ENCODE measurements around the gene CNDP2. TPM values are rescaled to one million over a fixed set of nuclear protein-coding genes. Genes with fewer than 3 reads are reported as not detected.
A peak's percentile ranks its signal among the peaks of the same experiment; 100 is the strongest.

Gene CNDP2
- total and polyA plus RNA-seq, 2 donors (not counting 1 experiment from before 2014, with no cell fraction given) = 121 to 182 TPM

DNA sequence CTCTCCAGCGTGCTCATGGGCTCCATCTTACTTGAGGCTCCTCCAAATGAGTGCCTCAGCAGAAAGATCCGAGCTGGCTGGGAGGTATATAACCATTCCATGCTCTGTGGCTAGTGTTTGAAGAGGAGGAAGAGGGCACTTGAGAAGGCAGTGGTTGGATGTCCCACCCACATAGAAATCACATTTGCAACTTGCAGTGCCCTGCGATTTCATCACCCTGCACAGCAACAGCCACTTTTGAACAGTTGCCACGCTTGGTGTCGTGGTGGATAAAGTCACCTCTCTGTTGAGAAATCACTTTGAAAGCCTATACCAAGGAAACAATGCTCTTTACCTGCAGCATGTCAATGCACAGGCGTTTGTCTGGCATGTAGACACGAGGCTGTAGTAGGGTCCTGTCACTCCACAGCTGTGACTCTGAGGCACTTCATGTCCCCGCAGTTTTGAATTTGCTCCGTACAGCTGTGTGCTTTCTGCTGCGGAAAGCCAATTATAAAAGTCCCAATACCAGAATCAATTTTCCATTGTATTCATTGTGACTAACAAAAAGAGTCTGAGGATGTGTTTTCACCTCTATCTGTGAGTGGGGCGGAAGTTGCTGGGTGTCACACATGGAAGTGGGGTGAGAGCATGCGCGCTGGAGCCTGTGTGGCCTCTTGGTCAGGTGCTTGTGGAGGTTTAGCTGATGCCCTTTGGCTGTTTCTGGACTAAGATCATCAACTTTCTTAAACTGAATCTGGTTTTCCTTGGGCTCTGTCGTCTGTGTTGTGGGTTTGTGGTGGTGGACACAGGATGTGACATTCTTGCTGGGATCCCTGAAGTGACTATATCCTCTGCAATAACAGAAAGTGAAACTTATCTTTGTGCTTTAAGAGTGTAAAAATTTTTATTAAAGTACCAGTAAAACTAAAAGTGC is 2.8 kb downstream of the CNDP2 start:
- H3K27me3 ChIP-seq (replicated peaks in 1 of 4; ENCODE audit: control extremely low read depth in 1 of 4, control insufficient read depth in 3 of 4, insufficient read depth in 4 of 4, low read length in 3 of 4) = no peaks in the 10 kb centered on the region
- H3K79me2 ChIP-seq (ENCODE audit: control insufficient read depth, insufficient read depth, low read length) = peaks cover 42% of the 10 kb centered on the region
- H3K9me3 ChIP-seq (ENCODE audit: control extremely low read depth in 1 of 3, control insufficient read depth in 2 of 3, insufficient read depth in 1 of 3, low read length in 2 of 3) = no peaks in the 10 kb centered on the region
- peak overlapping the region; percentile 41 to 72 (median 58) for H3K4me3 ChIP-seq (ENCODE audit: control extremely low read depth in 1 of 5, extremely low read depth in 1 of 5, insufficient read depth in 1 of 5, low read depth in 2 of 5, low read length in 4 of 5)
- peaks cover 0 to 31% of the 10 kb centered on the region in 2 experiments for H3K36me3 ChIP-seq (replicated peaks in 1 of 2; ENCODE audit: control extremely low read depth in 1 of 2, control insufficient read depth in 1 of 2, extremely low read depth in 1 of 2, insufficient read depth in 2 of 2, low read length in 1 of 2)
- WGBS (ENCODE audit: insufficient coverage) = 43% methylated on average over 7 of the region's 14 CpGs
- no peaks in the 10 kb centered on the region for H3K9me3 Mint-ChIP-seq (ENCODE audit: insufficient read depth)
- H3K27me3 Mint-ChIP-seq = no peaks in the 10 kb centered on the region
- H3K4me2 ChIP-seq (replicated peaks; ENCODE audit: low read depth, low read length, poor library complexity, severe bottlenecking) = peak overlapping the region; percentile 71
- no peaks in the 10 kb centered on the region for H4K20me1 ChIP-seq (ENCODE audit: control insufficient read depth, insufficient read depth, low read length, poor library complexity, severe bottlenecking)
- peaks cover 45 to 59% of the 10 kb centered on the region in 2 donors for H3K4me1 ChIP-seq (ENCODE audit: control insufficient read depth in 2 of 2, insufficient read depth in 2 of 2, low read length in 2 of 2)
- peak; percentile 6 for ATAC-seq (ENCODE audit: low read depth)
- H3K27ac Mint-ChIP-seq = peak overlapping the region; percentile 92
- peak overlapping the region; percentile 68 for H3K9ac ChIP-seq (ENCODE audit: low read length)
- POLR2A ChIA-PET = no interaction called here
- H3K27ac ChIP-seq (ENCODE audit: low read length in 2 of 2) = peak overlapping the region; percentile 70 to 91
- H2AFZ ChIP-seq (ENCODE audit: insufficient read depth, low read depth, low read length, poor library complexity, severe bottlenecking) = peak overlapping the region; percentile 66
- H3K4me3 Mint-ChIP-seq = peak overlapping the region; percentile 87
- CTCF ChIA-PET = interaction anchor here (0.7 to 1.3 kb wide), 6 partner anchors 14 to 160 kb away, joined by 3 to 4 read pairs (median 3); no protein-coding TSS in a partner anchor
- DNase-seq = peak; percentile 71
- peaks cover 62% of the 10 kb centered on the region for H3K4me1 Mint-ChIP-seq
- intact Hi-C loops (cut with micrococcal nuclease) = loop anchor here (1.0 to 10.0 kb wide), 5 partner anchors 157 to 1998 kb away; partner anchors contain the start of genes TSHZ1 and ZNF516
- TF ChIP-seq CTCF (IDR thresholded peaks at IDR 0.05) (no peak), EZH2 (IDR thresholded peaks at IDR 0.05; ENCODE audit: borderline replicate concordance, insufficient read depth, low read depth, low read length, poor library complexity, severe bottlenecking) (no peak)

Data from B cell (primary cell).